Colon (tissue), 2 donors: ENCODE data around the gene OTOP3.
"Not testable (repeated sequence)": the region's sequence is repeated elsewhere in the genome, so short reads cannot be mapped to it uniquely, and the experiment has no call there.

ENCODE experiments used
- FAIRE-seq: peaks from 2 replicates; lab custom pipeline; 2012; peaks lifted over from hg19 to GRCh38; lab: Jason Lieb, UNC
- donor health status: control.
- donor health status: control.

OTOP3 gene, protein sequence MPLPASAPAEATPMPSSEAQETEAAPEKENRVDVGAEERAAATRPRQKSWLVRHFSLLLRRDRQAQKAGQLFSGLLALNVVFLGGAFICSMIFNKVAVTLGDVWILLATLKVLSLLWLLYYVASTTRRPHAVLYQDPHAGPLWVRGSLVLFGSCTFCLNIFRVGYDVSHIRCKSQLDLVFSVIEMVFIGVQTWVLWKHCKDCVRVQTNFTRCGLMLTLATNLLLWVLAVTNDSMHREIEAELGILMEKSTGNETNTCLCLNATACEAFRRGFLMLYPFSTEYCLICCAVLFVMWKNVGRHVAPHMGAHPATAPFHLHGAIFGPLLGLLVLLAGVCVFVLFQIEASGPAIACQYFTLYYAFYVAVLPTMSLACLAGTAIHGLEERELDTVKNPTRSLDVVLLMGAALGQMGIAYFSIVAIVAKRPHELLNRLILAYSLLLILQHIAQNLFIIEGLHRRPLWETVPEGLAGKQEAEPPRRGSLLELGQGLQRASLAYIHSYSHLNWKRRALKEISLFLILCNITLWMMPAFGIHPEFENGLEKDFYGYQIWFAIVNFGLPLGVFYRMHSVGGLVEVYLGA

DNA sequence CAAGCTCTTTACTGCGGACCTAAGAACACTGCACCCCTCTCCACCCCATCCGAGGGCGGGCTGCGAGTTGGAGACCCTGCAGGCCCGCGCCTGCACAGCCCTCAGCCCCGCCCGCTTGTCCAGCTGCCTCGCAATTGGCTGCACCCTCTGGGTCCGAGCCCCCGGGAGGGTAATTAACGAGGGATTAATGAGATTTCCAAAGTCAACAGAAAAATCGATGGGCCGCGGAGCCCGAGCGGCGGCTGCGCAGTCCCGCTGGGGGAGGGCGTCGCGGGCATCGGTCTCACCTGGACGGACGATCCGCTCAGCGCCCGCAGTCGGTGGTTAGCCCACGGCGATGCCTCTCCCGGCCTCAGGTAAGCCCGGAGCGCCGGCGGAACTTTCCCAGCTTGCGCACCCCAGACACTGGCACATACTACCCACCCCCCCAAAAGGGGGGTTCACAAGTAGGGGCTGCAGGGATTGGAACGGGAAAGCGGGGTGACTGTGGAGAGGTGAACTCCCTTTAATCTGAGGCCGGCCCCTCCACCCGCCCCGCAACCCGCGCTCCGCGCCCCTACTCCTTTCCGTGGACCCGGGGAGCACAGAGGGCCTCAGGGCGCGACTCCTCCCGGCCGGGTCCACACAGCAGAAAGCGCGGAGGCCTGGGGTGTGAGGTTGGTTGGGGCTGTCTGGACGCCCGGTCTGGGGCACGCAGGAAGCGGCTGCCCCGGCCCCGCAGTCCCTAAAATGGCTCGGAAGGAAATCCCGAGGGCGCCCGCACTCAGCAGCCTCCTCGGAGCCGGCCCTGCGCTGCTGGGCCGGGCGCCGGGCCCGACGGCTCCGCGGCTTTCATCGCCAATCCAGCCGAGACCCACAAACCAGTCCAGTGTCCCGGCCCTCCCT is at the start of gene OTOP3:
OTOP3 (plus strand) TSS at position 314 of the 885 bp plus-strand sequence; CDS start at position 338, 24 bp downstream.
- no peak for FAIRE-seq

GRCh38 chr17:74888469-74888868 is 47.2 kb upstream of the OTOP3 start:
- FAIRE-seq: no peak

DNA sequence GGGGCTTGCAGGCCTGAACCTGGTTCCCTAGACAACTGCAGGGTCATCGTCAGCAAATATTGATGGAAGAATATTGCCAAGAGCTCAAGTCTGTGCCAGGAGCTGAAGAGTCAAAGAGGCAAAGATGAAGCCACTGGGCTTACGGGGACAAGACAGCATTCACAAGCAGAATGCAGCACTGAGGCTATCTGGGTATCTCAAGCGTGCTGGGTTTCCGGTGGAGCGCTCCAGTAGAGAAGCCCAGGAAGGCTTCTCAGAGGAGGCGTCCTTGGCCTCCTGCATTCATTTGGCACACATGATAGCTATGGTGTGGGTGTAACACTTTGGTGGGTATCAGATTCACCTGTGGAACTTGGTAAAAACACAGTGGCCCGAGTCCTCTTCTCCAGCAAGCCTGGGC is 45.1 kb upstream of the OTOP3 start:
- FAIRE-seq: no peak

DNA sequence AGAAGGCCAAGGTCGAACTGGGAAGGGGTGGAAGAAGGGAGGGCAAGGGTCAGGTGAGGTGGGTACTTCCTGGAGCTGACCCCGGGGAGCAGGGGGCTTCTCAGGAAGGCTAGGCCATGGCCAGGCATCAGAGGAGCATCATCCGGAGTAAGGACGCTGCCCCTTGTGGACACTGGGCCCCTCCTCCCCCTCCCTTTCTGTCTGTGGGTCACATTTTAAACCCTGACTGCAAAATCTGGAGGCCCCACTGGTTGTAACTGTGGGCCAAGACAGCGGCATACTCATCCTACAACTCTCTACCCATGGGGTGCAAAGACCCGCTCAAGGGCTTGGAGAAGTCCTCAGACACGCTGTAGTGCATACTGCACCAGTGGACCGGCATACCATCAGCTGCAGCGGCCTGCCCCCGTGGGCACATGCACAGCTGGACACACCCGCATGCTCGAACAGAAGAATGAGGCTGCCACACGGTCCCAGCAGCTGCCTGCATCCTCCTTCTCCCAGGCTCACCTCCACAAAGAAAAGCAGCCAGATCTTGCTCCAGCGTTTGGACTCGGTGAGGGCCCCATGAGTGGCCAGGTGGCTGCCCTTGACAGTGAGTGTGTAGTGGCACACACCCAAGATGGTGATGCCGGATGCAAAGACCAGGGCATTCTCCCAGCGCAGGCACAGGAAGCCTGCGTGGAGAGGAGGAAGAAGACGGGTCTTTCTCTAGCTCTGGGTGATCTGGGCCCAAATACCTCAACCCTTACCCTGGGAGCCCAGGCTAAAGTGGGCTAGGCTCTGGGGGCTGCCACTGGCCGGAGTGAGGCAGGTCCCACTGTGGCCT is 43.5 kb upstream of the OTOP3 start:
- FAIRE-seq: no peak

- no peak for FAIRE-seq
Measured at GRCh38 chr17:74892974-74893911, 42.5 kb upstream of the OTOP3 start, which contains the start of gene FADS6. TSS of gene FADS6 (minus strand) at chr17:74893633. CDS start at chr17:74893595, 38 bp downstream.

DNA sequence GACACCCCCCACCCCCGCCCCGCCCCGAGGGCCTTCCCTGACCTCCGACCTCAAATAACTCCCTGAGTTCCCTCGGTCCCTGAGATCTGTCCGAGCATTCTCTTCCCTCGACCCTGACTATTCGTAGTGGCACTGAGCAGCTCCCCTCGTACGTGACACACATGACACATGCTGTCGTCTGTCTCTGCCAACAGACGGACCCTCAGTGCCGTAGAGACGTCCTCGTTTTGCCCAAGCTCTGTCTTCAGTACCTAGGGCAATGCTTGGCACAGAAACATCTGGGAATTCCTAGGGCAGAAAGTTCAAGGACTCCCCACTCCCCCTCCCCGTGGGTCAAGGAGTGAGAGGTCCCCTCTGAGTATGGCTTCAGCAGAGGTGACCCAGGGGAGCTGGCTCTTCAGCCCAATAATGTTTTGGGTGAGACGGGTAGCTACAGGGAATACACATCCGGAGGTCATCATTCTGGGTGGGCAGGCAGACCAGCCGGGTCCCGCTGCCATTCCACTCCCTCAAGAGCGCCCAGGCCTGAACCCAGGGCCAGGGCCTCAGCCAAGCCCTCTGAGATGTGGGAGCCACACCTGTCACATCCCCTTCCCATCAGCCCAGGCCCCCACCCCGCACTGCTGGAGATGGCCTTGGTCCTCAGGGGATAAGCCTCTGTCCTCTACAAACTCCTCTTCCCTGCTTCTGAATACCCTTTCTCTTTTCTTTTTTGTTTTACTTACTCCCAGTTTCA is 41.6 kb upstream of the OTOP3 start:
- FAIRE-seq: no peak

DNA sequence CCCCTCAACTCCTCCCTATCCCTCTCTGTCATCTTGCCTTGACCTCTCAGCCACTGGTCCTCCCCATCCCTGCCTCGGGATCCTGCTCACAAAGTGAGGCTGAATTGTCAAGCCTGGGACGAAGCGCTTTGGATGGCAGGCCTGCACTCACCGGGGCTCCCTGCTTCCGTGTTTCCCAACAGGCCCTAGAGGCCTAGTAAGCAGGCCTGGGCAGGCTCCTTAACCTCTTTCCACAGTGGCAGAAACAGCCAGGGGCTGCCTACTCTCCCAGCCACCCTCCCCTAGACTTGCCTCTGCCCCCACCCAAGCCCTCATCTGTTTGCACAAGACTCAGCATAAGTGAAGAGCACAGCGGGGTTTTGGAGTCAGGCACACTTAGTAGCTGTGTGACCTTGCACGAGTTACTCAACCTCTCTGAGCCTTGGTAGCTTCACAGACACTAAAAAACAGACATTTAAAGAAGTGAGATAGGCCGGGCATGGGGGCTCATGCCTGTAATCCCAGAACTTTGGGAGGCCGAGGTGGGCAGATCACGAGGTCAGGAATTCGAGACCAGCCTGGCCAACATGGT is 37.2 kb upstream of the OTOP3 start:
- FAIRE-seq: no peak

- FAIRE-seq: no peak
Measured at GRCh38 chr17:74900208-74900607, 35.5 kb upstream of the OTOP3 start.

DNA sequence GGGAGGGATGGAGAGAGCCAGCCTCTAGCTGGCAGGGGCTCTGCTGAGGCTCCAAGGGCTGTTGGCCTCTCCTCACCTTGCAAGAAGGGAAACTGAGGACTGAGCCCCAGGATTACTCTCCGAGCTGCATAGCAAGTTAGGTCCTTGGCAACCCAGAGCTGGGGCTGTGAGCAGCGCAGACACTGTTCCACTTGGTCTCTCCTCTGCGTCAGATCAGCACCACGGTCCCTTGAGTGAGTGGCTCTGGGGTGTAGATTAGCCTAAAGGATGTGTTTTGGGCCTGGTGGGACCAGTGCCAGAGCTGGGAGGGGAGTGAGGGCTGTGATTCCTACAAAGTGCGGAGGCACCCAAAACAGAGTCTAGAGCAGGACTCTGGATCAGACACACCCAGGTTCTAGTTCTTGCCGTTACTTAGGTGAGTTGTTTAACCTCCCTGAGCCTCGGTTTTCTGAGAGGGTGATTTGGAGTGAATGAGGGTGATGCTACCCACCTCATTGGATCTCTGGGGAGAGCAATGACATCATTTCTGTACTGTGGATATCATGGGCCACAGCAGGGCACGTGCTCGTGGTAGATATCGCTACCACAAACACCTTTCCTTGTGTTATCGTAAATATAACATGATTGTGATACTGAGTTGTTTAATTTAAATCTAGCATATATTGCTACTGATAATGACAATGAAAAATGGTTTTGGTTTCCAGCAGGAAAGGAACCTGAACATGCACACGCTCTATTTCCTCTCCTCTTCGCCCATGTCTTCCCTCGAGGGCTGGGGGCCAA is 34.2 kb upstream of the OTOP3 start:
- FAIRE-seq: no peak

DNA sequence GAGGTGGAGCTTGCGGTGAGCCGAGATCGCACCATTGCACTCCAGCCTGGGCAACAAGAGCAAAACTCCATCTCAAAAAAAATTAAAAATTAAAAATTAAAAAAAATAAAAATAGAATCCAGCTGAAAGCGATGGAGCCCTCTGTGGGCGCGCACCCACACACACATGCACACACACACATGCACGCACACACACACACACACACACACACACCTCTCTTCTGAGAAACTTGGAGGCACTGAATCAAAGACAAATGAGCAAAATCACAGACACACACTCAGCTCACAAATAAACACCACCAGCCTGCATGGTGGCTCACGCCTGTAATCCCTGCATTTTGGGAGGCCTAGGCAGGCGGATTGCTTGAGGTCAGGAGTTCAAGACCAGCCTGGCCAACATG is 32.7 kb upstream of the OTOP3 start:
- FAIRE-seq: no peak

DNA sequence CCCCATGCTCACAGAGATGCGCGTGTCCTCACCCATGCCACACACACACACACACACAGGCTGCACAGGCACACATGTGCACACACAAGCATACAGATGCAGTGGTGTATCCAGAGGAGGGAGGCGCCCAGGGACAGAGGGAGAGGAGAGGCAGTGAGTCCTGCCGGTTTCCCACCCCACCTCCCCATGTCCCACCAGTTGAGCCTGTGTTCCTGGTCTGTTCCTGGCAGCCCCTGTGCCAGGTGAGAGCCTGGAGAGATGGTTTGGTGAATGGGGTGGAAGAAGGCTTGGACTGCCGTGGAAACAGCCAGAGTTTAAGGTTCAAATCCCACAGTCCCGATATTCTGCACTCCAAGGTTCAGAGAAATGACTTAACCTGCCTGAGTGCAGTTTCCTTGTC is 32.0 kb upstream of the OTOP3 start:
- FAIRE-seq: no peak

DNA sequence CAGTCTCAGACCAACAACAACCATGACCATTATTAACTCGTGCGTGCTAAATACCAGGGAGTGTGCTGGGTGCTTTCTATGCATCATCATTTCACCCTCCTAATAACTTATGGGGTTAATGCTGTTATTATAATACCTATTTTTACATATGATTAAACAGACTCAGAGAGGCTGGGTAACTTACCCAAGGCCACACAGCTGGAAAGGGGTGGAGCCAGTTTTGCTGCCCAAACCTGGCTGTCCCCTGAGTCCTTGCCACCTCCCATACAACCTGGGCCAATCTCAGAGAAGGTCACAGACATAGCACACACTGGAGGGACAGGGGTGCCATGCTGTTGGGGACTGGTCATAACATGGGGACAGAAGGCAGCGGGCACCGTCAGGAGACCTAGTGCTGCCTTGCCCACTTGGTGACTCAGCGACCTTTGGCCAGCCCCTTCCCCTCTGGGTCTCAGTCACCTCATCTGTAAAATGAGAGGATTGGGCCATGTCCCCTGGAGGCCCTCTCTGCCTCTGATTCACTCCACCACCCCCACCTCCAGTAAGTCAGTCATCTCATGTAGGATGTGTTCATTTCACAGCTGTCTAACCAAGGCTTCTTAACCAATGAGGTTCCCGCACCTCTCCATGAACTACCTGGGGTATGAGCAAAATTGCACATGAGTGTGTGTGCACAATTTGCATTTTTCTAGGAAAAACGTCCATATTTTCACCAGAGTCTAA is 30.9 kb upstream of the OTOP3 start:
- FAIRE-seq: no peak

- not testable (repeated sequence) for FAIRE-seq
Measured at GRCh38 chr17:74906214-74906793, 29.4 kb upstream of the OTOP3 start.

GRCh38 chr17:74907012-74907411 is 28.7 kb upstream of the OTOP3 start:
- no peak for FAIRE-seq

- FAIRE-seq: not testable (repeated sequence)
Measured at GRCh38 chr17:74909097-74909496, 26.6 kb upstream of the OTOP3 start.

DNA sequence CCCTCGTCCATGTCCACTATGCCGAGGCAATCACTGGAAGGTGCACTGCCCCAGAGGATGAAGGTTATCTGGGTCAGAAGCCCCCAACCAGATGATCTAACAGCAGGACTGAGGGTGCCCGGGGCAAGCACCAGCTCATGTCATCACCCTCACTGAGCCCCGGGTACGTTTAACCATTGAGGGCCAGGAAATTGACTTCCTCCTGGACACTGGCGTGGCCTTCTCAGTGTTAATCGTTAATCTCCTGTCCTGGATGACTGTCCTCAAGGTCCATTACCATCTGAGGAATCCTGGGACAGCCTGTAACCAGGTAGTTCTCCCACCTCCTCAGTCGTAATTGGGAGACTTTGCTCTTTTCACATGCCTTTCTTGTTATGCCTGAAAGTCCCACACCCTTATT is 24.3 kb upstream of the OTOP3 start:
- not testable (repeated sequence) for FAIRE-seq

GRCh38 chr17:74916136-74916850 is 19.4 kb upstream of the OTOP3 start:
- FAIRE-seq: no peak
